ENCODE data around the gene CXCL5. TPM values are rescaled to one million over a fixed set of nuclear protein-coding genes. Genes with fewer than 3 reads are reported as not detected.

The CXCL5 gene
- total RNA-seq, 1 donor from 2014 or later, result 0.61 TPM

GRCh38 chr4:73970011-73970410, 28.5 kb downstream of the CXCL5 start:
- H3K9me3 ChIP-seq (ENCODE audit: insufficient read depth, low read depth, low read length), result peaks cover 2% of the 10 kb centered on the region
- no peaks in the 10 kb centered on the region for H3K4me1 Mint-ChIP-seq (ENCODE audit: low read depth, unreplicated experiment)
- TF ChIP-seq CTCF (IDR thresholded peaks at IDR 0.05; ENCODE audit: insufficient read depth, low read depth, low read length), result no peak
- H3K9ac ChIP-seq (ENCODE audit: low read length), result no peak overlapping the region
- H3K4me1 ChIP-seq (ENCODE audit: insufficient read depth, low read length), result no peaks in the 10 kb centered on the region
- no peak overlapping the region for H3K27ac Mint-ChIP-seq (ENCODE audit: unreplicated experiment)
- H3K27ac ChIP-seq (ENCODE audit: low read depth, low read length), result no peak overlapping the region
- DNase-seq (ENCODE audit: low read depth) (no peak), FAIRE-seq (no peak)
- no peaks in the 10 kb centered on the region for H3K27me3 ChIP-seq (ENCODE audit: insufficient read depth, low read length)
- no peaks in the 10 kb centered on the region for H3K27me3 Mint-ChIP-seq (ENCODE audit: low read depth, unreplicated experiment)
- H3K36me3 Mint-ChIP-seq (ENCODE audit: low read depth, unreplicated experiment), result no peaks in the 10 kb centered on the region
- no peak overlapping the region for H2AFZ ChIP-seq (ENCODE audit: low read depth, low read length)
- H4K20me1 ChIP-seq (ENCODE audit: insufficient read depth, low read length), result no peaks in the 10 kb centered on the region
- H3K4me2 ChIP-seq (ENCODE audit: low read length), result no peak overlapping the region
- no peaks in the 10 kb centered on the region for H3K79me2 ChIP-seq (ENCODE audit: insufficient read depth, low read length)
- no peaks in the 10 kb centered on the region for H3K36me3 ChIP-seq (ENCODE audit: insufficient read depth, low read length)
- no peak overlapping the region for H3K4me3 Mint-ChIP-seq (ENCODE audit: unreplicated experiment)
- no peak overlapping the region for H3K4me3 ChIP-seq (ENCODE audit: insufficient read depth, low read depth, low read length)
- peaks cover 19% of the 10 kb centered on the region for H3K9me3 Mint-ChIP-seq (ENCODE audit: unreplicated experiment)

DNA sequence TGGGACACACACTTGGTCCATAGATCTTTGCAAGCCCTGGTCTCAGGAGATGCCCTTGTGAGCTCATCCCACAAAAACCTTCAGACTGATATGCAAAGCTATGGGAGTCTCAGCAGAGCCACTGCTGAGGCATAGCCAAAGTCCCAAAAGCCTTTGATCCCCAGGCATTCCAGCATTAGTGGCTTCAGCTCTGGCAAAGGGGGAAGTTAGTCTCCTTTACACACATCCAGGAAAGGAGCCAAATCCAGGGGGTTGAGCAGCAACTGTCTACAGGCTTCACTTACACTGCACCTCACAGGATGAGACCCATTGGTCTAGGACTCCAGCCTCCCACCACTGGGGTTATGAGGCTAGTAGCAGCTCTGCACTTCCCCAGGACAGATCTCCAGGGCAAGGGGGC, 30.6 kb downstream of the CXCL5 start:
- no peaks in the 10 kb centered on the region for H3K4me1 ChIP-seq (ENCODE audit: insufficient read depth, low read length)
- H3K4me1 Mint-ChIP-seq (ENCODE audit: low read depth, unreplicated experiment), result no peaks in the 10 kb centered on the region
- no peak overlapping the region for H3K9ac ChIP-seq (ENCODE audit: low read length)
- TF ChIP-seq EZH2 (IDR thresholded peaks at IDR 0.05; ENCODE audit: insufficient read depth, low read length) (no peak), CTCF (IDR thresholded peaks at IDR 0.05; ENCODE audit: insufficient read depth, low read depth, low read length) (no peak)
- DNase-seq (ENCODE audit: low read depth) (no peak), FAIRE-seq (no peak)
- H3K27ac Mint-ChIP-seq (ENCODE audit: unreplicated experiment), result no peak overlapping the region
- H3K27ac ChIP-seq (ENCODE audit: low read depth, low read length), result no peak overlapping the region
- no peak overlapping the region for H3K4me2 ChIP-seq (ENCODE audit: low read length)
- peaks cover 3% of the 10 kb centered on the region for H3K27me3 Mint-ChIP-seq (ENCODE audit: low read depth, unreplicated experiment)
- H3K4me3 Mint-ChIP-seq (ENCODE audit: unreplicated experiment), result no peak overlapping the region
- no peaks in the 10 kb centered on the region for H3K36me3 ChIP-seq (ENCODE audit: insufficient read depth, low read length)
- no peaks in the 10 kb centered on the region for H3K79me2 ChIP-seq (ENCODE audit: insufficient read depth, low read length)
- no peak overlapping the region for H3K4me3 ChIP-seq (ENCODE audit: insufficient read depth, low read depth, low read length)
- no peaks in the 10 kb centered on the region for H3K27me3 ChIP-seq (ENCODE audit: insufficient read depth, low read length)
- H3K9me3 ChIP-seq (ENCODE audit: insufficient read depth, low read depth, low read length), result peaks cover 2% of the 10 kb centered on the region
- H2AFZ ChIP-seq (ENCODE audit: low read depth, low read length), result no peak overlapping the region
- peaks cover 17% of the 10 kb centered on the region for H3K9me3 Mint-ChIP-seq (ENCODE audit: unreplicated experiment)
- no peaks in the 10 kb centered on the region for H4K20me1 ChIP-seq (ENCODE audit: insufficient read depth, low read length)
- no peaks in the 10 kb centered on the region for H3K36me3 Mint-ChIP-seq (ENCODE audit: low read depth, unreplicated experiment)

DNA sequence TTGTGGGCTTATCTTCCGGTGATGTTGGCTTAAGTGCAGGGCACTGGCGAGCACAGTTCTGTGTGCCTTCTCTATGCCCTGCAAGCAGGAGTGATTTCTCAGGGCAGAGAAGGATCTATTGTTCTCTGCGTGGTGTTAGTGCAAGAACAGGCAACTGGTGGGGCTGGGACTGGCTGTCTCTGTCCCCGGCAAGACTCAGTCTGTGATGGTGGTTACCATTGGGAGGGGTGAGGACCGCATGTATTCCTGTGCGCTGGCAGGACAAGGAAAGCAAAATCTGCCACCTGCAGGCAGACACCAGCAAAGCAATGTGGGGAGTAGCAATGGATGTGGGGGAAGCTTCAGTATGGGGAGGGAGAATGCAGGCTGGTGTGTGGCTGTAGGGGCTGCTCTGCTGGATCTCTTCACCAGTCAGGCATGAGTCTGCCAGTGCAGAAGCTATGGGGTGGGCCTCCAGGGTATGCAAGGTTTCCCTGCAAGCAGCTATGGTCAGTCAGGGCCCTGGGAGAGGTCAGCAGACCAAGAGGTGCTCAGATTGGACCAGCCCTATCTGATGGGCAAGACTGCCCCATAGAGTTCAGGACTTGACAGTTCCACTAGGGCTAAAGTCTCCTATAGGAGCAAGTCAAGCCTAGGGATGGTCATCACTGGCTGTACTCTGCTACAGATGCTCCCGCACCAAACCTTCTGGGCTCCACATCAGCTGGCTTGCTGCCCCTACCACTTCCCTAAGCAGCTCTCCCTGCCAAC, 33.4 kb downstream of the CXCL5 start:
- H3K4me2 ChIP-seq (ENCODE audit: low read length), result no peak overlapping the region
- no peaks in the 10 kb centered on the region for H3K36me3 ChIP-seq (ENCODE audit: insufficient read depth, low read length)
- H3K4me3 ChIP-seq (ENCODE audit: insufficient read depth, low read depth, low read length), result no peak overlapping the region
- no peaks in the 10 kb centered on the region for H3K27me3 ChIP-seq (ENCODE audit: insufficient read depth, low read length)
- Mint-ChIP-seq H3K4me1 (ENCODE audit: low read depth, unreplicated experiment) (no peaks in the 10 kb centered on the region), H3K9me3 (ENCODE audit: unreplicated experiment) (peaks cover 23% of the 10 kb centered on the region), H3K36me3 (ENCODE audit: low read depth, unreplicated experiment) (no peaks in the 10 kb centered on the region), H3K4me3 (ENCODE audit: unreplicated experiment) (no peak overlapping the region), H3K27me3 (ENCODE audit: low read depth, unreplicated experiment) (peaks cover 3% of the 10 kb centered on the region), H3K27ac (ENCODE audit: unreplicated experiment) (no peak overlapping the region)
- FAIRE-seq (no peak), DNase-seq (ENCODE audit: low read depth) (no peak)
- H4K20me1 ChIP-seq (ENCODE audit: insufficient read depth, low read length), result no peaks in the 10 kb centered on the region
- H2AFZ ChIP-seq (ENCODE audit: low read depth, low read length), result no peak overlapping the region
- no peak for TF ChIP-seq EZH2 (IDR thresholded peaks at IDR 0.05; ENCODE audit: insufficient read depth, low read length)
- no peak for TF ChIP-seq CTCF (IDR thresholded peaks at IDR 0.05; ENCODE audit: insufficient read depth, low read depth, low read length)
- no peaks in the 10 kb centered on the region for H3K79me2 ChIP-seq (ENCODE audit: insufficient read depth, low read length)
- no peak overlapping the region for H3K9ac ChIP-seq (ENCODE audit: low read length)
- H3K4me1 ChIP-seq (ENCODE audit: insufficient read depth, low read length), result no peaks in the 10 kb centered on the region
- H3K27ac ChIP-seq (ENCODE audit: low read depth, low read length), result no peak overlapping the region
- H3K9me3 ChIP-seq (ENCODE audit: insufficient read depth, low read depth, low read length), result no peaks in the 10 kb centered on the region
